H1 (cell line): ENCODE results near the gene MPPED1. TPM values are rescaled to one million over a fixed set of nuclear protein-coding genes. Genes with fewer than 3 reads are reported as not detected.
A peak's percentile ranks its signal among the peaks of the same experiment; 100 is the strongest.

ENCODE experiments used
- CTCF ChIA-PET: fragments of 300-600 bp; sonication (Branson Sonifier 250); formaldehyde crosslinking; loops from one replicate; lab custom pipeline; 2021; ENCODE audit not compliant: partially characterized antibody; lab: Charles Lee
- POLR2A ChIA-PET: fragments of 300-600 bp; sonication (Branson Sonifier 250); formaldehyde crosslinking; loops from one replicate; lab custom pipeline; 2021; ENCODE audit warnings: inconsistent platforms; ENCODE audit not compliant: partially characterized antibody; lab: Charles Lee
- DNase-seq, 2 experiments: peaks; one replicate each; pipeline versions ENCODE4 v3.0.0 to v3.0.0-alpha.2; 2010 to 2022; ENCODE audit warnings: low spot score in 2 of 2, low read depth in 1 of 2, mixed read lengths in 1 of 2
- FAIRE-seq: peaks from 2 replicates; lab custom pipeline; 2011; peaks lifted over from hg19 to GRCh38; lab: Jason Lieb, UNC
- H2AFZ ChIP-seq: 2 replicates; pipeline ENCODE4 v1.8.1; 2012; ENCODE audit warnings: low read length, inconsistent platforms
- H2AK5ac ChIP-seq: 2 replicates; pipeline ENCODE4 v1.6.1; 2013; ENCODE audit warnings: low read depth, low read length
- H2BK120ac ChIP-seq: replicated peaks from 2 replicates; pipeline ENCODE3; 2013; ENCODE audit warnings: low read depth, low read length, inconsistent platforms
- H2BK12ac ChIP-seq: 2 replicates; pipeline ENCODE4 v1.6.1; 2013; ENCODE audit warnings: low read depth, low read length
- H2BK15ac ChIP-seq: 2 replicates; pipeline ENCODE4 v1.6.1; 2013; ENCODE audit warnings: low read length
- H2BK20ac ChIP-seq: 2 replicates; pipeline ENCODE4 v1.6.1; 2013; ENCODE audit warnings: low read length
- H2BK5ac ChIP-seq: 2 replicates; pipeline ENCODE4 v1.6.1; 2013; ENCODE audit warnings: low read depth, low read length
- H3K14ac ChIP-seq: 2 replicates; pipeline ENCODE4 v1.6.1; 2013; ENCODE audit warnings: inconsistent platforms; ENCODE audit not compliant: insufficient read length
- H3K18ac ChIP-seq: 2 replicates; pipeline ENCODE4 v1.6.1; 2013; ENCODE audit warnings: low read length; ENCODE audit errors: extremely low read depth
- H3K23ac ChIP-seq: 2 replicates; pipeline ENCODE4 v1.6.1; 2013; ENCODE audit warnings: inconsistent platforms; ENCODE audit not compliant: insufficient read length
- H3K23me2 ChIP-seq: 2 replicates; pipeline ENCODE4 v1.6.1; 2013; ENCODE audit warnings: low read depth, low read length
- H3K27ac ChIP-seq: 2 replicates; pipeline ENCODE4 v1.6.1; 2011; ENCODE audit warnings: low read depth, low read length, inconsistent platforms
- H3K27me3 ChIP-seq, 4 experiments: replicated peaks in 1 of 4; 1 replicate in 1 of 4; 2 replicates in 3 of 4; pipeline versions ENCODE4 v1.6.1 to v1.8.1; 2011 to 2013; ENCODE audit warnings: low read length in 3 of 4, mild to moderate bottlenecking in 3 of 4, inconsistent platforms in 2 of 4, mixed read lengths in 2 of 4, moderate library complexity in 1 of 4; ENCODE audit not compliant: control insufficient read depth in 3 of 4, insufficient read depth in 3 of 4; ENCODE audit errors: extremely low read depth in 1 of 4
- H3K36me3 ChIP-seq, 4 experiments: 2 replicates each; pipeline versions ENCODE4 v1.6.1 to v1.8.1; 2011 to 2013; ENCODE audit warnings: mild to moderate bottlenecking in 4 of 4, low read length in 3 of 4, moderate library complexity in 2 of 4, control low read depth in 1 of 4, inconsistent platforms in 1 of 4; ENCODE audit not compliant: insufficient read depth in 4 of 4, control insufficient read depth in 2 of 4
- H3K4ac ChIP-seq: replicated peaks from 2 replicates; pipeline ENCODE3; 2013; ENCODE audit warnings: low read length, low read depth, mixed read lengths, inconsistent platforms; ENCODE audit not compliant: insufficient read length
- H3K4me1 ChIP-seq, 4 experiments: replicated peaks in 1 of 4; 1 replicate in 1 of 4; 2 replicates in 3 of 4; pipeline versions ENCODE4 v1.6.1 to v1.8.1; 2011 to 2013; ENCODE audit warnings: low read length in 3 of 4, inconsistent platforms in 2 of 4, mixed read lengths in 1 of 4; ENCODE audit not compliant: insufficient read depth in 4 of 4, control insufficient read depth in 3 of 4
- H3K4me2 ChIP-seq, 2 experiments: 2 replicates each; pipeline versions ENCODE4 v1.6.1 to v1.8.1; 2011 to 2013; ENCODE audit warnings: low read depth in 2 of 2, low read length in 2 of 2, control low read depth in 1 of 2, inconsistent platforms in 1 of 2, mild to moderate bottlenecking in 1 of 2; ENCODE audit not compliant: insufficient read depth in 1 of 2
- H3K4me3 ChIP-seq, 4 experiments: fragments of 200-600, 300-600 bp in 1 of 4; sonication (generic), shearing (Covaris generic), sonication (Bioruptor Twin) in 1 of 4; 2 replicates each; pipeline versions ENCODE4 v1.5.1 to v1.8.1; 2011 to 2016; ENCODE audit warnings: low read length in 4 of 4, low read depth in 3 of 4, control low read depth in 2 of 4, inconsistent platforms in 2 of 4, mild to moderate bottlenecking in 2 of 4, mixed read lengths in 1 of 4, moderate library complexity in 1 of 4; ENCODE audit not compliant: insufficient read depth in 2 of 4; ENCODE audit errors: extremely low read depth in 1 of 4
- H3K56ac ChIP-seq: replicated peaks from 2 replicates; pipeline ENCODE3; 2013; ENCODE audit warnings: low read depth, mild to moderate bottlenecking, mixed read lengths, low read length, inconsistent platforms; ENCODE audit not compliant: insufficient read length
- H3K79me1 ChIP-seq: 2 replicates; pipeline ENCODE4 v1.6.1; 2013; ENCODE audit warnings: low read depth, low read length, control low read depth
- H3K79me2 ChIP-seq, 2 experiments: 2 replicates each; pipeline versions ENCODE4 v1.6.1 to v1.8.1; 2012 to 2013; ENCODE audit warnings: low read length in 2 of 2, mild to moderate bottlenecking in 2 of 2, inconsistent platforms in 1 of 2; ENCODE audit not compliant: insufficient read depth in 2 of 2, control insufficient read depth in 1 of 2
- H3K9ac ChIP-seq, 4 experiments: replicated peaks in 1 of 4; 1 replicate in 1 of 4; 2 replicates in 3 of 4; pipeline versions ENCODE4 v1.6.1 to v1.8.1; 2011 to 2013; ENCODE audit warnings: low read depth in 3 of 4, low read length in 3 of 4, control low read depth in 2 of 4, mild to moderate bottlenecking in 2 of 4, moderate library complexity in 2 of 4, inconsistent platforms in 1 of 4; ENCODE audit errors: extremely low read depth in 1 of 4
- H3K9me3 ChIP-seq, 2 experiments: 2 replicates each; pipeline versions ENCODE4 v1.6.1 to v1.8.1; 2012 to 2013; ENCODE audit warnings: mild to moderate bottlenecking in 2 of 2, moderate library complexity in 2 of 2, control low read depth in 1 of 2, inconsistent platforms in 1 of 2, low read depth in 1 of 2, low read length in 1 of 2, mixed read lengths in 1 of 2; ENCODE audit not compliant: insufficient read depth in 2 of 2
- H4K20me1 ChIP-seq, 2 experiments: replicated peaks in 1 of 2; 2 replicates each; pipeline versions ENCODE3 to v1.8.1; 2011 to 2013; ENCODE audit warnings: inconsistent platforms in 2 of 2, low read length in 2 of 2, mild to moderate bottlenecking in 1 of 2; ENCODE audit not compliant: insufficient read depth in 2 of 2, control insufficient read depth in 1 of 2
- H4K5ac ChIP-seq: 2 replicates; pipeline ENCODE4 v1.6.1; 2013; ENCODE audit warnings: low read length, low read depth, mixed read lengths, inconsistent platforms; ENCODE audit not compliant: insufficient read length
- H4K8ac ChIP-seq: 2 replicates; pipeline ENCODE4 v1.8.0; 2013; ENCODE audit warnings: mild to moderate bottlenecking, moderate library complexity, low read length, inconsistent platforms; ENCODE audit not compliant: insufficient read depth; ENCODE audit errors: extremely low read depth
- H4K91ac ChIP-seq: replicated peaks from 2 replicates; pipeline ENCODE3; 2013; ENCODE audit warnings: low read length, mixed read lengths, inconsistent platforms; ENCODE audit not compliant: insufficient read length
- PHF8 ChIP-seq: fragments of 200-600 bp; sonication (generic); conservative IDR thresholded peaks from 2 replicates; pipeline ENCODE4 v1.7.1; 2012; ENCODE audit warnings: low read depth, mild to moderate bottlenecking, inconsistent platforms, low read length, moderate library complexity
- WGBS, 2 experiments: shearing (Covaris generic) in 1 of 2; methylation state at CpG; one replicate each; pipeline versions ENCODE4 v1.1.6 to v1.1.7; 2013 to 2015; ENCODE audit warnings: low lambda C conversion rate in 2 of 2, mixed read lengths in 2 of 2, inconsistent platforms in 1 of 2, low coverage in 1 of 2, missing lambda C conversion rate in 1 of 2; ENCODE audit not compliant: insufficient replicate concordance in 2 of 2, insufficient coverage in 1 of 2, insufficient read length in 1 of 2; ENCODE audit errors: extremely low coverage in 1 of 2, missing lambda C conversion rate in 1 of 2; 5-methylcytosine and 5-hydroxymethylcytosine counted together
- polyA plus RNA-seq, 7 experiments: library from polyadenylated mRNA; depleted of rRNA in 3 of 7; stranded (reverse) in 5 of 7; unstranded in 2 of 7; fragments of >200 nt in 5 of 7; fragments of 200-250 nt in 2 of 7; gene quantifications; 1 replicate in 5 of 7; 2 replicates in 1 of 7; 4 replicates in 1 of 7; pipeline versions ENCODE4 v1.2.1 to v1.2.3, GENCODE V29; 2011 to 2013; ENCODE audit warnings: missing spikeins in 2 of 7, mixed read lengths in 2 of 7
- total RNA-seq: library from RNA; stranded (reverse); fragmentation: NEBNext Ultra II Directional; extraction: Animal tissue kit (Norgen Biotek cat#: 25700); gene quantifications from 2 replicates; pipeline ENCODE4 v1.2.1, GENCODE V29; 2021

MPPED1 gene
- total and polyA plus RNA-seq, 2 of the 8 experiments (the other 6 are each of a cell fraction or from before 2014, with no cell fraction given), result 0.29 to 0.37 TPM

GRCh38 chr22:43511276-43511910 is 99.6 kb downstream of the MPPED1 start:
- Histone ChIP-seq H2AK5ac (no peak overlapping the region), H4K20me1 (peaks cover 0 to 3% of the 10 kb centered on the region in 2 experiments), H3K4me2 (no peak overlapping the region), H3K79me1 (no peaks in the 10 kb centered on the region), H2BK20ac (no peak overlapping the region), H3K4me3 (no peak overlapping the region), H3K14ac (no peak overlapping the region), H3K36me3 (no peaks in the 10 kb centered on the region; a peak in 1 of 8 replicates), H4K8ac (0 out of 2 replicates have a peak overlapping the region, but pooled peaks have one; percentile 5), H2BK15ac (no peak overlapping the region), H3K56ac (no peak overlapping the region), H2AFZ (no peak overlapping the region), H4K5ac (no peak overlapping the region), H2BK12ac (no peak overlapping the region), H3K23ac (no peak overlapping the region), H3K9me3 (no peaks in the 10 kb centered on the region; a peak in 1 of 4 replicates), H3K23me2 (peaks cover 16% of the 10 kb centered on the region; the same call in 1 of the 2 replicates), H3K18ac (no peak overlapping the region), H4K91ac (no peak overlapping the region), H2BK5ac (no peak overlapping the region), H3K79me2 (no peaks in the 10 kb centered on the region), H3K4me1 (peaks cover 0 to 2% (median 0%) of the 10 kb centered on the region in 4 experiments; a peak in 2 of 7 replicates), H2BK120ac (no peak overlapping the region), H3K27me3 (no peaks in the 10 kb centered on the region), H3K9ac (no peak overlapping the region), H3K27ac (no peak overlapping the region), H3K4ac (no peak overlapping the region)
- CTCF ChIA-PET, result interaction anchor here (1.1 to 1.6 kb wide), 2 partner anchors 83 to 238 kb away, joined by 3 to 4 read pairs; no protein-coding TSS in a partner anchor
- POLR2A ChIA-PET, result no interaction called here
- whole genome bisulfite sequencing, 2 experiments, result 90% methylated on average over 15 of the region's 16 CpGs; no CpG with 5 or more reads in 1 of the 2 experiments
- no peak for DNase-seq
- FAIRE-seq, result no peak
- TF ChIP-seq PHF8, result no peak
